H9 (cell line): ENCODE results near the gene MAP3K5. TPM values are rescaled to one million over a fixed set of nuclear protein-coding genes. Genes with fewer than 3 reads are reported as not detected.

Experiments
- DNase-seq: peaks from one replicate; pipeline ENCODE4 v3.0.0-alpha.2; 2017
- H2AFZ ChIP-seq: one replicate; pipeline ENCODE4 v1.6.1; 2013; ENCODE audit warnings: mild to moderate bottlenecking, low read length, control low read depth, moderate library complexity
- H2AK5ac ChIP-seq: 2 replicates; pipeline ENCODE4 v1.6.1; 2013; ENCODE audit warnings: low read length, control low read depth, mixed read lengths; ENCODE audit not compliant: insufficient read length
- H2BK120ac ChIP-seq: one replicate; pipeline ENCODE4 v1.6.1; 2013; ENCODE audit warnings: low read depth, mild to moderate bottlenecking, low read length, control low read depth, inconsistent platforms; ENCODE audit not compliant: poor library complexity, severe bottlenecking
- H2BK12ac ChIP-seq: 2 replicates; pipeline ENCODE4 v1.6.1; 2013; ENCODE audit warnings: low read length, control low read depth, mixed read lengths, low read depth; ENCODE audit not compliant: insufficient read length
- H2BK15ac ChIP-seq: 2 replicates; pipeline ENCODE4 v1.6.1; 2013; ENCODE audit warnings: low read depth, low read length, control low read depth
- H2BK20ac ChIP-seq: one replicate; pipeline ENCODE4 v1.6.1; 2013; ENCODE audit warnings: low read depth, mild to moderate bottlenecking, low read length, control low read depth, inconsistent platforms; ENCODE audit not compliant: poor library complexity, severe bottlenecking
- H2BK5ac ChIP-seq: 2 replicates; pipeline ENCODE4 v1.6.1; 2013; ENCODE audit warnings: low read length, control low read depth, mixed read lengths; ENCODE audit not compliant: insufficient read length
- H3K14ac ChIP-seq: 2 replicates; pipeline ENCODE4 v1.6.1; 2013; ENCODE audit warnings: low read length, control low read depth; ENCODE audit not compliant: insufficient read depth
- H3K18ac ChIP-seq: 2 replicates; pipeline ENCODE4 v1.6.1; 2013; ENCODE audit warnings: low read depth, mild to moderate bottlenecking, mixed read lengths, low read length, control low read depth; ENCODE audit not compliant: insufficient read length
- H3K23ac ChIP-seq: 2 replicates; pipeline ENCODE4 v1.6.1; 2013; ENCODE audit warnings: low read length, control low read depth, mixed read lengths, low read depth; ENCODE audit not compliant: insufficient read length
- H3K23me2 ChIP-seq: 2 replicates; pipeline ENCODE4 v1.6.1; 2013; ENCODE audit warnings: low read depth, mild to moderate bottlenecking, mixed read lengths, low read length, control low read depth; ENCODE audit not compliant: insufficient read length, poor library complexity, severe bottlenecking
- H3K27ac ChIP-seq: 2 replicates; pipeline ENCODE4 v1.5.1; 2013; ENCODE audit warnings: low read length, control low read depth, mixed read lengths, low read depth; ENCODE audit not compliant: insufficient read length
- H3K27me3 ChIP-seq: 2 replicates; pipeline ENCODE4 v1.6.1; 2013; ENCODE audit warnings: low read length, control low read depth, inconsistent platforms; ENCODE audit not compliant: insufficient read depth
- H3K4ac ChIP-seq: 2 replicates; pipeline ENCODE4 v1.6.1; 2013; ENCODE audit warnings: low read depth, mild to moderate bottlenecking, control low read depth, inconsistent platforms, low read length, moderate library complexity
- H3K4me1 ChIP-seq: 2 replicates; pipeline ENCODE4 v1.6.1; 2013; ENCODE audit warnings: low read length, control low read depth, inconsistent platforms; ENCODE audit not compliant: insufficient read depth
- H3K4me2 ChIP-seq: 2 replicates; pipeline ENCODE4 v1.6.1; 2013; ENCODE audit warnings: low read length, control low read depth, mixed read lengths; ENCODE audit not compliant: insufficient read length, insufficient read depth
- H3K56ac ChIP-seq: 2 replicates; pipeline ENCODE4 v1.6.1; 2013; ENCODE audit warnings: low read depth, mild to moderate bottlenecking, mixed read lengths, low read length, control low read depth; ENCODE audit not compliant: insufficient read length
- H3K79me1 ChIP-seq: 2 replicates; pipeline ENCODE4 v1.6.1; 2013; ENCODE audit warnings: low read depth, mild to moderate bottlenecking, moderate library complexity, low read length, control low read depth, inconsistent platforms; ENCODE audit not compliant: insufficient read depth, poor library complexity, severe bottlenecking
- H3K79me2 ChIP-seq: 2 replicates; pipeline ENCODE4 v1.6.1; 2013; ENCODE audit warnings: low read length, control low read depth, inconsistent platforms; ENCODE audit not compliant: insufficient read depth
- H3K9ac ChIP-seq: 2 replicates; pipeline ENCODE4 v1.6.1; 2013; ENCODE audit warnings: low read length, control low read depth, mixed read lengths; ENCODE audit not compliant: insufficient read length; ENCODE audit errors: extremely low read depth
- H3K9me3 ChIP-seq: one replicate; pipeline ENCODE4 v1.6.1; 2013; ENCODE audit warnings: low read depth, low read length, inconsistent platforms; ENCODE audit not compliant: control insufficient read depth
- H3T11ph ChIP-seq: one replicate; pipeline ENCODE4 v1.6.1; 2013; ENCODE audit warnings: mild to moderate bottlenecking, low read length, control low read depth, inconsistent platforms
- H4K20me1 ChIP-seq: one replicate; pipeline ENCODE4 v1.6.1; 2013; ENCODE audit not compliant: control insufficient read depth, insufficient read length, insufficient read depth
- H4K5ac ChIP-seq: 2 replicates; pipeline ENCODE4 v1.6.1; 2013; ENCODE audit warnings: low read depth, mild to moderate bottlenecking, mixed read lengths, low read length, control low read depth; ENCODE audit not compliant: insufficient read length
- H4K8ac ChIP-seq: replicated peaks from 2 replicates; pipeline ENCODE4 v1.6.1; 2013; ENCODE audit warnings: low read length, control low read depth, mixed read lengths, low read depth; ENCODE audit not compliant: insufficient read length
- H4K91ac ChIP-seq: 2 replicates; pipeline ENCODE4 v1.6.1; 2013; ENCODE audit warnings: low read depth, mild to moderate bottlenecking, moderate library complexity, mixed read lengths, low read length, control low read depth; ENCODE audit not compliant: insufficient read length
- H3K27ac Mint-ChIP-seq, 3 experiments: 2 replicates in 2 of 3; 3 replicates in 1 of 3; pipeline ENCODE4 v1.8.0; 2020 to 2021; ENCODE audit warnings: mixed read lengths in 3 of 3, mild to moderate bottlenecking in 1 of 3, moderate library complexity in 1 of 3
- H3K27me3 Mint-ChIP-seq: 2 replicates; pipeline ENCODE4 v1.8.0; 2021; ENCODE audit warnings: low read depth, mild to moderate bottlenecking, moderate library complexity, mixed read lengths
- H3K36me3 Mint-ChIP-seq, 3 experiments: 2 replicates in 2 of 3; 3 replicates in 1 of 3; pipeline ENCODE4 v1.8.0; 2020 to 2021; ENCODE audit warnings: low read depth in 3 of 3, mixed read lengths in 3 of 3; ENCODE audit not compliant: insufficient read depth in 1 of 3
- H3K4me1 Mint-ChIP-seq, 2 experiments: 2 replicates each; pipeline ENCODE4 v1.8.0; 2020; ENCODE audit warnings: mixed read lengths in 2 of 2
- H3K4me3 Mint-ChIP-seq, 2 experiments: 2 replicates in 1 of 2; 3 replicates in 1 of 2; pipeline ENCODE4 v1.8.0; 2020 to 2021; ENCODE audit warnings: mild to moderate bottlenecking in 2 of 2, mixed read lengths in 2 of 2, moderate library complexity in 1 of 2
- H3K9me3 Mint-ChIP-seq, 2 experiments: 2 replicates in 1 of 2; 3 replicates in 1 of 2; pipeline ENCODE4 v1.8.0; 2020; ENCODE audit warnings: mild to moderate bottlenecking in 2 of 2, mixed read lengths in 2 of 2, moderate library complexity in 1 of 2
- CTCF ChIP-seq: fragments of 200-600 bp; sonication (generic); conservative IDR thresholded peaks from 3 replicates; pipeline ENCODE4 v1.8.0; 2021; ENCODE audit warnings: antibody characterized with exemption, mild to moderate bottlenecking
- WGBS: extraction: QIAGEN DNeasy Blood & Tissue Kit; methylation state at CpG from one replicate; pipeline ENCODE4 v1.1.7; 2013; ENCODE audit warnings: missing lambda C conversion rate, low lambda C conversion rate, mixed read lengths; ENCODE audit not compliant: insufficient read length; ENCODE audit errors: extremely low coverage; 5-methylcytosine and 5-hydroxymethylcytosine counted together
- total RNA-seq: library from RNA; stranded (reverse); gene quantifications from 2 replicates; pipeline ENCODE4 v1.2.1, GENCODE V29; 2021

Gene MAP3K5
- total RNA-seq, 1 experiment from 2014 or later = 1.6 TPM

DNA sequence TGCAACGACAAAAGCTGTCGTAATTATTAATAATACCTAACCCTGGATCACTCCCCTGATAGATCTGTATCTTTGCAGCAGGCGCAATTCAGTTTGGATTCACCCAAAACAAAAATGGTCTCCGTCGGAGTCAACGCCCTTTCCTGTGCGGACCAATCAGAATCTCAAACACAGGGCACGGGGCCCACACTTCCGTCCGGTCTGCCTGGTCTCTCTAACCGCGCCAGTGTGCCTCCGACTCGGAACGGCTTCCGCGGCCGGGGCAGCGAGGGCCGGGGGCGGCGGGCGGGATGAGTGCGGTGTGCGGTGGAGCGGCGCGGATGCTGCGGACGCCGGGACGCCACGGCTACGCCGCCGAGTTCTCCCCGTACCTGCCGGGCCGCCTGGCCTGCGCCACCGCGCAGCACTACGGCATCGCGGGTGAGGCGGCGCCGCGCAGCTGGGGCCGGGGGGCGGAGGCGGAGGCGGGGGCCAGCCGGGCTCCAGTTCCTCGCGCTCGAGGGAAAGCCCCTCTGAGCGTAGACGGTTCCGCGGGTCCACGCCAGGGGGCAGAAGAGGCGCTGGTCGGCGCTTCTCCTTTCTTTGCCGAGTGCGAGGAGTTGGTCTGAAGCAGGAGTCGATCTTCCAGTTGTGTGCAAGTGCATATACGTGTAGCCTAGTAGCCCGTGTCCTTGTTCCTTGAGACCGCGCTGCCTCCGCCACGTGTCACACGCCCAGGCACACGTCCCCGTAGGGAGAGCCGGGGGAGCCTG, 30.3 kb upstream of the MAP3K5 start, which contains the start of gene PEX7:
TSS of gene PEX7 (plus strand) at position 217 of the 752 bp plus-strand sequence. CDS start at position 291, 74 bp downstream.
- Histone ChIP-seq H3K9me3 (no peaks in the 10 kb centered on the region), H3K56ac (no peak within 1 kb of the TSS), H2BK20ac (no peak within 1 kb of the TSS), H2AFZ (peak within 1 kb of the TSS; percentile 93), H4K91ac (no peak within 1 kb of the TSS), H3K27me3 (no peaks in the 10 kb centered on the region), H2BK5ac (no peak within 1 kb of the TSS), H4K20me1 (no peaks in the 10 kb centered on the region), H3K27ac (no peak within 1 kb of the TSS), H3T11ph (no peak within 1 kb of the TSS), H3K9ac (peak within 1 kb of the TSS; percentile 62), H3K14ac (peak within 1 kb of the TSS; percentile 92), H3K4me2 (peak within 1 kb of the TSS; percentile 88), H3K79me1 (no peaks in the 10 kb centered on the region), H3K23ac (no peak within 1 kb of the TSS), H2BK120ac (no peak within 1 kb of the TSS), H2BK12ac (peak within 1 kb of the TSS; percentile 19), H4K8ac (no peak within 1 kb of the TSS), H4K5ac (peak within 1 kb of the TSS; percentile 93), H3K79me2 (no peaks in the 10 kb centered on the region), H3K4me1 (no peaks in the 10 kb centered on the region; the same call in 1 of the 2 replicates), H3K4ac (no peak within 1 kb of the TSS), H3K23me2 (peaks cover 5% of the 10 kb centered on the region), H2AK5ac (no peak within 1 kb of the TSS), H2BK15ac (no peak within 1 kb of the TSS), H3K18ac (peak within 1 kb of the TSS; percentile 36)
- peaks cover 10% of the 10 kb centered on the region for H3K27me3 Mint-ChIP-seq
- H3K4me3 Mint-ChIP-seq = peak within 1 kb of the TSS; percentile 81 to 88
- H3K9me3 Mint-ChIP-seq = no peaks in the 10 kb centered on the region
- DNase-seq = peak; percentile 93
- H3K36me3 Mint-ChIP-seq = peaks cover 20 to 39% (median 23%) of the 10 kb centered on the region in 3 experiments; a peak in 6 of 7 replicates
- H3K4me1 Mint-ChIP-seq = peaks cover 3 to 10% of the 10 kb centered on the region in 2 experiments; a peak in 3 of 4 replicates
- peak; percentile 83 for TF ChIP-seq CTCF
- H3K27ac Mint-ChIP-seq = peak within 1 kb of the TSS; percentile 67 to 93 (median 77); a peak in 6 of 7 replicates
- WGBS = no CpG with 5 or more reads among the region's 78 CpGs
